Stimulated activated naive CD8-positive, alpha-beta T cell treated with anti-CD3 and anti-CD28 coated beads, Interleukin-15, Interleukin-2, amounts not matched to agents 100 ng/mL and 50 ng/mL, for 24 hours (primary cell): ENCODE results near the gene ABL1.

Experiments
- H3K27ac Mint-ChIP-seq: one replicate; pipeline ENCODE4 v1.8.0; 2021; ENCODE audit warnings: mild to moderate bottlenecking, mixed read lengths
- H3K27me3 Mint-ChIP-seq: one replicate; pipeline ENCODE4 v1.8.0; 2021; ENCODE audit warnings: mixed read lengths
- H3K36me3 Mint-ChIP-seq: one replicate; pipeline ENCODE4 v1.8.0; 2021; ENCODE audit warnings: low read depth, mixed read lengths
- H3K4me1 Mint-ChIP-seq: one replicate; pipeline ENCODE4 v1.8.0; 2021; ENCODE audit warnings: low read depth, mixed read lengths
- H3K4me3 Mint-ChIP-seq: one replicate; pipeline ENCODE4 v1.8.0; 2021; ENCODE audit warnings: mild to moderate bottlenecking, mixed read lengths
- H3K9me3 Mint-ChIP-seq: one replicate; pipeline ENCODE4 v1.8.0; 2021; ENCODE audit warnings: mixed read lengths

ABL1 gene

DNA sequence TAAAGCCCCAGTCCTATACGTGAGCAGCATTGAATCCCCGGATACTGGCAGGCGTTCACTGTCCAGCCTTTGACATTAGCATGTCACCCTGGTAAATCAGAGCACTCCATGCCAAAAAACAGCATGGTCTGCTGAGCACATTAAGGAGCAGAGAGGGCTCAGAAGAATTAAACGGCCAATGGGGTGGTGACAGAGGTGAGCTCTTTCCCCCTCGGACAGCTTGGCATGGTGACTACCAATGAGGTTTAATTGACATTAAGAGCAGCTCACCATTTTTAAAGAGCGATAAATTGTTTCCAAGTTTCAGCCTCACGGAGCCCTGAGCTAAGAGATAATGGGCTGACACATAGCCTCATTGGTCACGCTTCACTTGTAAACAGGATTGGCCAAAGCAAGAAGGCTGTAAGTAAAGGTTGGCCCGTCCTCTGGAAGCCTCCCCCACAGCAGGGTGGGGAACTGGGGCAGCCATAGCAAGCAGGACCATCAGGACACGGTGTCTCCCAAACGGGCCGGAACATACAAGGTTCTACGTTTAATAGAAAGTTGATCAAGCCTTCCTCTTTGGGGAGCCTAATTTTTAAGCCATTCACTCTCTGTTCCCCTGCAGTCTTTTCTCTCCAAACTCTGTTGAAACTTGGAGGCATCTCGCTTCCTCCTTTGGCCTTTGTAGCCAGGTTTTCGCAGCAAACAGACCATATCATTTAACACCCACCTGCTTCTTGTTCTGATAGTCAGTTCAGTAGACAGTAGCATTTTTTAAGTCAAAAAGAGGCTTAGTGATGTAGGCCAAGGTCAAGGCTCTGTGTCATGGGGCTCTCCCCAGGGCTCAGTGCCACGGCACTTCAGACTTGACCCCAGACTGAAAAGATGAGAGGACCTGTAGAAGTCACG lies 35.7 kb downstream of the ABL1 start:
- no peaks in the 10 kb centered on the region for H3K4me1 Mint-ChIP-seq
- no peaks in the 10 kb centered on the region for H3K27me3 Mint-ChIP-seq
- no peak overlapping the region for H3K27ac Mint-ChIP-seq
- H3K36me3 Mint-ChIP-seq, result peaks cover 42% of the 10 kb centered on the region
- no peak overlapping the region for H3K4me3 Mint-ChIP-seq
- H3K9me3 Mint-ChIP-seq, result no peaks in the 10 kb centered on the region

DNA sequence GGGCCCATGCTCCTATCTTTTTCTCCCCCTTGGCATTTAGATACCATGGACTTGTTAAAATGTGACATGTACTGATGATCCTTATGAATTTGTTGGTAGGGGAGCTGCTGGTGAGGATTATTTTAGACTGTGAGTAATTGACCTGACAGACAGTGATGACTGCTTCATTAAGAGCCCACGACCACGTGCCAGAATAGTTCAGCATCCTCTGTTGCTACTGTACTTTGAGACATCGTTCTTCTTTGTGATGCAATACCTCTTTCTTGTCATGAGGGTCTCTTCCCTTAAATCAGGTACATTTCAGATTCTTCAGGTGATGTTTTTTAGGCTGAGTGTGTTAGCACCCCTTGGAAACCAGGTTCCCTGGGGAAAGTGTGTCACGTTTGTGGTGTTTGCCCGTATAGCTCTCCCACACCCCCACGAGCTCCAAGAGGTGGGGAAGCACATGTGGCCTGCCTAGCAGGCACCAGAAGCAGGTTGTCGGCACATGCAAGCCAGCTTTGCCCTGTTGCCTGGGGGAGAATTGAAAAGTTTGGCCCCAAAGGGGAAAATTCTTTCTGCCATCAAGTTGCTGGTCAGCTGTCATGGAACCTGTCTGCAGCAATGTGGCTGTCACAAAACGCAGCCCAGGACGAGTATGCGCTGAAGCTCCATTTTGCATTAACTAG lies 36.5 kb downstream of the ABL1 start:
- Mint-ChIP-seq H3K27ac (no peak overlapping the region), H3K36me3 (peaks cover 37% of the 10 kb centered on the region), H3K9me3 (no peaks in the 10 kb centered on the region), H3K4me3 (no peak overlapping the region), H3K27me3 (no peaks in the 10 kb centered on the region), H3K4me1 (no peaks in the 10 kb centered on the region)

DNA sequence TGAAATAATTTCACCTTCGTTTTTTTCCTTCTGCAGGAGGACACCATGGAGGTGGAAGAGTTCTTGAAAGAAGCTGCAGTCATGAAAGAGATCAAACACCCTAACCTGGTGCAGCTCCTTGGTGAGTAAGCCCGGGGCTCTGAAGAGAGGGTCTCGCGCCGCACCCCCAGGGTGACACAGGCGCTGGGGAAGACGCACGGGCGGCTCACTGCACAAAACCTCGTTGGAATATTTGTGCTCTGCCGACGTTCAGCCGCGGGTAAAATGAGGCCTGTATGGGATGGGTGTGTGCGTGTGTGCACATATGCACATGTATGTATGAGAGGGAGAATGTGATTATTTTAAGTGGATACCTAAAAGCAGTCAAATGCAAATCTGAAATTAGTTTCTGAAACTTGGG lies 37.0 kb downstream of the ABL1 start:
- Mint-ChIP-seq H3K4me3 (no peak overlapping the region), H3K36me3 (peaks cover 38% of the 10 kb centered on the region)

DNA sequence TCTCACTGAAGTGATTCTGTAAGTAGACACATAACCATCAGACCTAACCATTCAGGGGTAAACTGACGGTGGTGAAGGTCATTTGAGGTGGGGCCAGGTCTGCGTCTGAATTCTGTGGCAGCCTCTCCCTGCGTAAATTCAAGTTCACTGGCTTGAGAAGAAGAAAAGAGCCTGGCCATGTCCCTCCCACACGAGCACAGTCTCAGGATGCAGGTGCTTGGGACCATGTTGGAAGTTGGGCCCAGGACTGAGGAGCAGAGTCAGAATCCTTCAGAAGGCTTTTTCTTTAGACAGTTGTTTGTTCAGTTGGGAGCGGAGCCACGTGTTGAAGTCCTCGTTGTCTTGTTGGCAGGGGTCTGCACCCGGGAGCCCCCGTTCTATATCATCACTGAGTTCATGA lies 37.5 kb downstream of the ABL1 start:
- Mint-ChIP-seq H3K36me3 (peaks cover 43% of the 10 kb centered on the region), H3K4me3 (no peak overlapping the region), H3K27ac (no peak overlapping the region), H3K27me3 (no peaks in the 10 kb centered on the region), H3K4me1 (no peaks in the 10 kb centered on the region), H3K9me3 (no peaks in the 10 kb centered on the region)

More for the DNA sequence above, 37.0 kb downstream of the ABL1 start:
- no peaks in the 10 kb centered on the region for H3K4me1 Mint-ChIP-seq
- H3K27me3 Mint-ChIP-seq, result no peaks in the 10 kb centered on the region
- H3K27ac Mint-ChIP-seq, result no peak overlapping the region
- no peaks in the 10 kb centered on the region for H3K9me3 Mint-ChIP-seq

DNA sequence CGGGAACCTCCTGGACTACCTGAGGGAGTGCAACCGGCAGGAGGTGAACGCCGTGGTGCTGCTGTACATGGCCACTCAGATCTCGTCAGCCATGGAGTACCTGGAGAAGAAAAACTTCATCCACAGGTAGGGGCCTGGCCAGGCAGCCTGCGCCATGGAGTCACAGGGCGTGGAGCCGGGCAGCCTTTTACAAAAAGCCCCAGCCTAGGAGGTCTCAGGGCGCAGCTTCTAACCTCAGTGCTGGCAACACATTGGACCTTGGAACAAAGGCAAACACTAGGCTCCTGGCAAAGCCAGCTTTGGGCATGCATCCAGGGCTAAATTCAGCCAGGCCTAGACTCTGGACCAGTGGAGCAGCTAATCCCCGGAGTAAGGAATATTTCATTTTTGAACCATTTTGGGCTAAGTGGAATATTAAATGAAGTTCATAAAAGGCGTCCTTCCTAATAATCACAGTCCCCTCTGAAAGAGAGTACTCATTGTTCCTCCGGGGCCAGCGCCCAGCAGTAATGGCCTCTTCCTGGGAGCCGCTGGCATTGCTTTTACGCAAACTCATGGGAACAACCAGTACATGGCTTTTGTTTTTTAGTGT lies 38.0 kb downstream of the ABL1 start:
- Mint-ChIP-seq H3K4me1 (no peaks in the 10 kb centered on the region), H3K27ac (no peak overlapping the region), H3K9me3 (no peaks in the 10 kb centered on the region), H3K27me3 (no peaks in the 10 kb centered on the region), H3K36me3 (peaks cover 44% of the 10 kb centered on the region), H3K4me3 (no peak overlapping the region)

DNA sequence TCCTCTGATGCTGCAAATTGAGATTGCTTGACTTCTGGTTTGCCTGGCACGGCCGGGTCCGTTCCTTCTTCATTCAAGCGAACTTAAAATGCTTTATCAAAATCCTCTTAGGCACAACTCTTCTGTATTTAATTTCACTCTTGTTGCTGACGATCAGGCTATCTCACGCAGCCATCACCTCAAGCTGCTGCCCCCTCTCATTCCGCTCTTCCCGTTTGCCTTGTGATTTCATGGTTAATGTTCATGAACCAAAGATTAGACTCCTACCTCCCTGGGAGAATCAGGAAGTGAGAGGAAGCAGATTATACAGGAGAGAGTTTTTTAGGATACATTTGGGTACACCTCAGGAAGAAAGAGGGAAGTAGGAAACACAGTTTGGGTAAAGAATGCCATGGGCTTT lies 38.9 kb downstream of the ABL1 start:
- Mint-ChIP-seq H3K27ac (no peak overlapping the region), H3K36me3 (peaks cover 49% of the 10 kb centered on the region), H3K4me3 (no peak overlapping the region), H3K4me1 (no peaks in the 10 kb centered on the region), H3K27me3 (no peaks in the 10 kb centered on the region), H3K9me3 (no peaks in the 10 kb centered on the region)

DNA sequence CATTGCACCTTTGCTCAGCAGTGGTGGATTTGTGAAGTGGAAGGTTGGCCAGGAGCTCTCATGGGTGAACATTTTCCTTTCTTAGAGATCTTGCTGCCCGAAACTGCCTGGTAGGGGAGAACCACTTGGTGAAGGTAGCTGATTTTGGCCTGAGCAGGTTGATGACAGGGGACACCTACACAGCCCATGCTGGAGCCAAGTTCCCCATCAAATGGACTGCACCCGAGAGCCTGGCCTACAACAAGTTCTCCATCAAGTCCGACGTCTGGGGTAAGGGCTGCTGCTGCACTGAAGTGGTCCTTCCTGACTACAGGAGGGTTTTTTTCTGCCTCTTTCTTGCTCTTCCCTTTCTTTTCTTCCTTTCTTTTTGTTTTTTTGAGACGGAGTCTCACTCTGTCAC lies 39.7 kb downstream of the ABL1 start:
- Mint-ChIP-seq H3K4me1 (no peaks in the 10 kb centered on the region), H3K36me3 (peaks cover 54% of the 10 kb centered on the region), H3K27ac (no peak overlapping the region)

DNA sequence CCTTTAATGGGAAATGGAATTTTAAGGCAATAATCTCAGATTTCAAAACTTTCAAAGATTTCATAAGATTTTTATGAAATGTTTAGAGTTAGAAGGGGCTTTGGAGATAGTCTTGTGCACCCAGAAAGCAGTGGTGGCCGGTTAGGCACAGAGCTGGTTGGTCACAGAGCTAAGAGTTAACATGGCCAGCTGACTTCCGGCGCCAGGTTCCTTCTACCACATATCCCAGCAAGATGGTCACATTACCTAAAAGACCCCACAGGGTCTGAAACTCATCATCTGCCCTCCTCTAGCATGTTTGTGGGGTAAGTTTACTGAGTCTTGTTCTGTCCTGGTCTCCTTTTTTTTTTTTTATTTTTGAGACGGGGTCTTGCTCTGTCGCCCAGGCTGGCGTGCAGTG lies 42.2 kb downstream of the ABL1 start:
- H3K36me3 Mint-ChIP-seq, result peaks cover 58% of the 10 kb centered on the region
- H3K4me3 Mint-ChIP-seq, result no peak overlapping the region
- H3K4me1 Mint-ChIP-seq, result no peaks in the 10 kb centered on the region
- H3K27ac Mint-ChIP-seq, result no peak overlapping the region
- H3K9me3 Mint-ChIP-seq, result no peaks in the 10 kb centered on the region
- H3K27me3 Mint-ChIP-seq, result no peaks in the 10 kb centered on the region

More for the DNA sequence above, 39.7 kb downstream of the ABL1 start:
- Mint-ChIP-seq H3K27me3 (no peaks in the 10 kb centered on the region), H3K4me3 (no peak overlapping the region), H3K9me3 (no peaks in the 10 kb centered on the region)

DNA sequence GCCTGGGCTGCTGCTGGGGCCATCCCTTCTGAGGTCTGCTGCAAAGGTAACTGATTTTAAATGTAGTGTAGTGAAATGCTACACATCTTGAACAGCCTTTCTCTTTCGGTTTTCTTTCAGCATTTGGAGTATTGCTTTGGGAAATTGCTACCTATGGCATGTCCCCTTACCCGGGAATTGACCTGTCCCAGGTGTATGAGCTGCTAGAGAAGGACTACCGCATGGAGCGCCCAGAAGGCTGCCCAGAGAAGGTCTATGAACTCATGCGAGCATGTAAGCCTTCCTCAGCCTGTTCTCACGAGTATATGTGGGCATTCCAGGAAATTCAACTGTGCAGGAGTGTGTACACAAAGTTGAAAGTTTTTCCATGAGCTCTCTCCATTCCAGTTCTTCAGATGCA lies 43.2 kb downstream of the ABL1 start:
- H3K9me3 Mint-ChIP-seq, result no peaks in the 10 kb centered on the region
- H3K27ac Mint-ChIP-seq, result no peak overlapping the region
- no peaks in the 10 kb centered on the region for H3K27me3 Mint-ChIP-seq
- no peak overlapping the region for H3K4me3 Mint-ChIP-seq
- H3K4me1 Mint-ChIP-seq, result no peaks in the 10 kb centered on the region
- H3K36me3 Mint-ChIP-seq, result peaks cover 50% of the 10 kb centered on the region

DNA sequence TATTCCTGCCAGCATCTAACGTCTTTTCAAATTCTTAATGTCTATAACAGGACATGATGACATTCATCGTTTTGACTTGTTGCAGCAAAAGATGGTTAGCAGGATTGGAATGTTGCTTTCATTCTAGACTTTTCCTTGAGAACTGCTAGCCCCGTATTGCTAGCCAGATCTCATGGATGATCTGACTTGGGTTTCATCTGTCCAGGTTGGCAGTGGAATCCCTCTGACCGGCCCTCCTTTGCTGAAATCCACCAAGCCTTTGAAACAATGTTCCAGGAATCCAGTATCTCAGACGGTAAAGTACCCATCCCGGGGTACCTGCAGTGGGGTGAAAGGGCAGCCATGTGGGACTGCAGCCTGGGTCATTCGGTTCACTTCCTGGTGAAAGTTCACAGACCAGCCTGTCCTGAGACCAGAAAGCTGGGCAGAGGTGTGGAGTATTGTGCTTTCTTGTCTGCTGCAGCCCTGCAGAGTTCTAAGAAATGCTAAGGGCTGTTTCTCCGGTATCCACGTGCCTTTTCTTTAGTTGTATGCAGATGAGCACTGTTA lies 44.9 kb downstream of the ABL1 start:
- H3K4me1 Mint-ChIP-seq, result no peaks in the 10 kb centered on the region
- H3K4me3 Mint-ChIP-seq, result no peak overlapping the region
- no peaks in the 10 kb centered on the region for H3K9me3 Mint-ChIP-seq
- no peaks in the 10 kb centered on the region for H3K27me3 Mint-ChIP-seq
- peaks cover 50% of the 10 kb centered on the region for H3K36me3 Mint-ChIP-seq
- no peak overlapping the region for H3K27ac Mint-ChIP-seq

DNA sequence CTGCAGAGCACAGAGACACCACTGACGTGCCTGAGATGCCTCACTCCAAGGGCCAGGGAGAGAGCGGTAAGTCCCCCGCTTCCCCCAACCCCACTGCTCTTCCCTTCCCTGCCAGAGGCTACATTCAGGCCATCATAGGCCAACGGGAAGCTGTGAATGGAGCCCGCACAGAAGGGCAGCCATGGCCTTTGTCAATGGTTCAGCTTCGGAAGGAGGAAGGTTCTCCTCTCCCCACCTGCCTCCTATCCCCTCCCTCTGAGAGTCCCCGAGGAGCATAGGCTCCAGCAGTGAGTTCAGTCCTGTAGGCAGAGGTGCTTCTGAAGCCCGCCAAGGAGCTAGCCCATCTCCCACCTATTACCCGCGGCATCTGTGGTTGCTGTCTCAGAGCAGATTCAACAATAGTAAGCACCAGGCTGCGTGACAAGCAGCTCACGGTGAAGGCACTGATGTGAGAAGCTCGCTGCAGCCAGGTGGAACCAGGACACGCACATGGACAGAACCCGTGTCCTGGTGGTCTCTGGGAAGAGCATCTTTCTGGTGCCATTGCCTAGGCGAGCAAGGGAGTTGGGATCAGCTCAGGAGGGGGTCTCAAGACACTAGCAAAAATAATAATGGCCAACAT lies 45.7 kb downstream of the ABL1 start:
- Mint-ChIP-seq H3K27ac (no peak overlapping the region), H3K4me3 (no peak overlapping the region), H3K36me3 (peaks cover 43% of the 10 kb centered on the region), H3K27me3 (no peaks in the 10 kb centered on the region), H3K4me1 (no peaks in the 10 kb centered on the region), H3K9me3 (no peaks in the 10 kb centered on the region)

DNA sequence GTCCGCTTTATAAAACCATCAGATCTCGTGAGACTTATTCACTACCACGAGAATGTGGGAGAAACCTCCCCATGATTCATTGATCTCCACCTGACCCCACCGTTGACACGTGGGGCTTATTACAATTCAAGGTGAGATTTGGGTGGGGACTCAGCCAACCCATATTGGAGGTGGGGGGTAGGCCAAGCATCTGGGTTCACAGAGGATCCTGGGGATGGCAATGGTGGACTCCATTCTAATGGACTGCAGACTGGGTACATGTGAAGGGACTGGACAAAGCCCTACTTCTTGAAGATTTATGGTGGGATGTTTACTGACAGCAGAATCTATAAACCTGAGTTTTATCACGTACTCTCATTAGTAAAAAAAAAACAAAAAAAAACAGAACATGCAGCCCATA lies 46.5 kb downstream of the ABL1 start:
- Mint-ChIP-seq H3K36me3 (peaks cover 47% of the 10 kb centered on the region), H3K9me3 (no peaks in the 10 kb centered on the region)

DNA sequence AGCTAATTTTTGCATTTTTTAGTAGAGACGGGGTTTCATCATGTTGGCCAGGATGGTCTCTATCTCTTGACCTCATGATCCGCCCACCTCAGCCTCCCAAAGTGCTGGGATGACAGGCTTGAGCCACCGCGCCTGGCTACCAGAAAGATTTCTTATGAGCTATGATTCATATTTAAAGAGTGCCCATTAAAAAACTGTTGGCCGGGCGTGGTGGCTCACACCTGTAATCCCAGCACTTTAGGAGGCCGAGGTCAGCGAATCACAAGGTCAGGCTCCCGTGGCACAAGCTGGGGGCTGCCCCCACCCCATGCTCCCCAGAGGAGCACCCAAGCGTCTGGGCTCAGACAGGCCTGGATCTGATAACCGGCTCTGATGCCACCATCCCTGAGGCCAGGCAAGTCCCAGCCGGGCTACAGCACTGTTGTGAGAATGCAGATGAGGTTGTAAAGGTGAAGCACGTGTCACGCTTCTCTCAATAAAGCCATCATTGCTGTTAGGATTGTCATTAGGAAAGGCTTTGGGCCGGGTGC lies 47.7 kb downstream of the ABL1 start:
- H3K4me3 Mint-ChIP-seq, result no peak overlapping the region
- peaks cover 48% of the 10 kb centered on the region for H3K36me3 Mint-ChIP-seq
- H3K9me3 Mint-ChIP-seq, result no peaks in the 10 kb centered on the region
- no peak overlapping the region for H3K27ac Mint-ChIP-seq
- H3K27me3 Mint-ChIP-seq, result no peaks in the 10 kb centered on the region
- no peaks in the 10 kb centered on the region for H3K4me1 Mint-ChIP-seq

More for the DNA sequence above, 46.5 kb downstream of the ABL1 start:
- Mint-ChIP-seq H3K27me3 (no peaks in the 10 kb centered on the region), H3K27ac (peak overlapping the region; percentile 45), H3K4me1 (no peaks in the 10 kb centered on the region), H3K4me3 (no peak overlapping the region)

DNA sequence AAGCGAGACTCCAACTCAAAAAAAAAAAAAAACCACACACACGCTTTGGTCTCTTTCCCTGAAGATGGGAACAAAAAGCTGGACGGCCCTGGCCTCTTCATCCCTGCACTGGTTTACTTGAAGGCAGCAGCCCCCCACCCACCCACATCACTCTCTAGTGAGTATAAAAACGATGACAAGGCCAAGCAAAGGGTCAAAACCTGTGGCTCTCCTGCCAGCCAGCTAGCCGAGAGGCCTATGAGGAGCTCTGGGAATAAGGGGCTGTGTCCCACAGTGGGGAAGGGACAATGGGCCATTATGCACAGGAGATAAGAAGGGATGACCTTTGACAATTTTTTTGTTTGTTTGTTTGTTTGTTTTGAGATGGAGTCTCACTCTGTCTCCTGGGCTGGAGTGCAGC lies 48.4 kb downstream of the ABL1 start:
- Mint-ChIP-seq H3K4me3 (no peak overlapping the region), H3K9me3 (no peaks in the 10 kb centered on the region), H3K36me3 (peaks cover 50% of the 10 kb centered on the region), H3K27ac (no peak overlapping the region), H3K27me3 (no peaks in the 10 kb centered on the region), H3K4me1 (no peaks in the 10 kb centered on the region)
